ENCODE data around the gene MMP3. TPM values are rescaled to one million over a fixed set of nuclear protein-coding genes. Genes with fewer than 3 reads are reported as not detected.

The MMP3 gene
- total and polyA plus RNA-seq, 9 of the 15 experiments (the other 6 are each of a cell fraction or from before 2014, with no cell fraction given) = not detected

- H4K20me1 ChIP-seq (replicated peaks; ENCODE audit: control insufficient read depth, insufficient read depth, low read length) = no peaks in the 10 kb centered on the region
- no peak overlapping the region for H3K4me2 ChIP-seq (ENCODE audit: insufficient read depth, low read length)
- BruUV-seq (replicated peaks) = no TSS peak
- CTCF ChIA-PET (ENCODE audit: low intra/inter-chr PET ratio) = no interaction called here
- 3% methylated on average over 3 of the region's 3 CpGs for WGBS (ENCODE audit: insufficient coverage, low coverage, missing lambda C conversion rate)
- FAIRE-seq = no peak
- ATAC-seq = no peak
- in situ Hi-C loops (cut with MboI) = no loop called here
- no peak for TF ChIP-seq SAFB2 (IDR thresholded peaks at IDR 0.05; ENCODE audit: borderline replicate concordance, low read depth, low read length, severe bottlenecking)
- no peak for TF ChIP-seq ZFPM2 (CRISPR knock-in tag; IDR thresholded peaks at IDR 0.05)
- TF ChIP-seq FOXA1 (IDR thresholded peaks at IDR 0.05; ENCODE audit: borderline replicate concordance) = no peak
- TF ChIP-seq ZNF253 (CRISPR knock-in tag; conservative IDR thresholded peaks at IDR 0.05) = no peak
- TF ChIP-seq, protein P1, sequence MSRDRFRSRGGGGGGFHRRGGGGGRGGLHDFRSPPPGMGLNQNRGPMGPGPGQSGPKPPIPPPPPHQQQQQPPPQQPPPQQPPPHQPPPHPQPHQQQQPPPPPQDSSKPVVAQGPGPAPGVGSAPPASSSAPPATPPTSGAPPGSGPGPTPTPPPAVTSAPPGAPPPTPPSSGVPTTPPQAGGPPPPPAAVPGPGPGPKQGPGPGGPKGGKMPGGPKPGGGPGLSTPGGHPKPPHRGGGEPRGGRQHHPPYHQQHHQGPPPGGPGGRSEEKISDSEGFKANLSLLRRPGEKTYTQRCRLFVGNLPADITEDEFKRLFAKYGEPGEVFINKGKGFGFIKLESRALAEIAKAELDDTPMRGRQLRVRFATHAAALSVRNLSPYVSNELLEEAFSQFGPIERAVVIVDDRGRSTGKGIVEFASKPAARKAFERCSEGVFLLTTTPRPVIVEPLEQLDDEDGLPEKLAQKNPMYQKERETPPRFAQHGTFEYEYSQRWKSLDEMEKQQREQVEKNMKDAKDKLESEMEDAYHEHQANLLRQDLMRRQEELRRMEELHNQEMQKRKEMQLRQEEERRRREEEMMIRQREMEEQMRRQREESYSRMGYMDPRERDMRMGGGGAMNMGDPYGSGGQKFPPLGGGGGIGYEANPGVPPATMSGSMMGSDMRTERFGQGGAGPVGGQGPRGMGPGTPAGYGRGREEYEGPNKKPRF (IDR thresholded peaks at IDR 0.05; ENCODE audit: low read depth, low read length) = no peak
- TF ChIP-seq ZSCAN32 (CRISPR knock-in tag; IDR thresholded peaks at IDR 0.05) = no peak
- TF ChIP-seq KHSRP (IDR thresholded peaks at IDR 0.05) = no peak
- no peak for TF ChIP-seq NCOA2 (IDR thresholded peaks at IDR 0.05; ENCODE audit: partially characterized antibody in 2 of 2)
- TF ChIP-seq, protein P2, sequence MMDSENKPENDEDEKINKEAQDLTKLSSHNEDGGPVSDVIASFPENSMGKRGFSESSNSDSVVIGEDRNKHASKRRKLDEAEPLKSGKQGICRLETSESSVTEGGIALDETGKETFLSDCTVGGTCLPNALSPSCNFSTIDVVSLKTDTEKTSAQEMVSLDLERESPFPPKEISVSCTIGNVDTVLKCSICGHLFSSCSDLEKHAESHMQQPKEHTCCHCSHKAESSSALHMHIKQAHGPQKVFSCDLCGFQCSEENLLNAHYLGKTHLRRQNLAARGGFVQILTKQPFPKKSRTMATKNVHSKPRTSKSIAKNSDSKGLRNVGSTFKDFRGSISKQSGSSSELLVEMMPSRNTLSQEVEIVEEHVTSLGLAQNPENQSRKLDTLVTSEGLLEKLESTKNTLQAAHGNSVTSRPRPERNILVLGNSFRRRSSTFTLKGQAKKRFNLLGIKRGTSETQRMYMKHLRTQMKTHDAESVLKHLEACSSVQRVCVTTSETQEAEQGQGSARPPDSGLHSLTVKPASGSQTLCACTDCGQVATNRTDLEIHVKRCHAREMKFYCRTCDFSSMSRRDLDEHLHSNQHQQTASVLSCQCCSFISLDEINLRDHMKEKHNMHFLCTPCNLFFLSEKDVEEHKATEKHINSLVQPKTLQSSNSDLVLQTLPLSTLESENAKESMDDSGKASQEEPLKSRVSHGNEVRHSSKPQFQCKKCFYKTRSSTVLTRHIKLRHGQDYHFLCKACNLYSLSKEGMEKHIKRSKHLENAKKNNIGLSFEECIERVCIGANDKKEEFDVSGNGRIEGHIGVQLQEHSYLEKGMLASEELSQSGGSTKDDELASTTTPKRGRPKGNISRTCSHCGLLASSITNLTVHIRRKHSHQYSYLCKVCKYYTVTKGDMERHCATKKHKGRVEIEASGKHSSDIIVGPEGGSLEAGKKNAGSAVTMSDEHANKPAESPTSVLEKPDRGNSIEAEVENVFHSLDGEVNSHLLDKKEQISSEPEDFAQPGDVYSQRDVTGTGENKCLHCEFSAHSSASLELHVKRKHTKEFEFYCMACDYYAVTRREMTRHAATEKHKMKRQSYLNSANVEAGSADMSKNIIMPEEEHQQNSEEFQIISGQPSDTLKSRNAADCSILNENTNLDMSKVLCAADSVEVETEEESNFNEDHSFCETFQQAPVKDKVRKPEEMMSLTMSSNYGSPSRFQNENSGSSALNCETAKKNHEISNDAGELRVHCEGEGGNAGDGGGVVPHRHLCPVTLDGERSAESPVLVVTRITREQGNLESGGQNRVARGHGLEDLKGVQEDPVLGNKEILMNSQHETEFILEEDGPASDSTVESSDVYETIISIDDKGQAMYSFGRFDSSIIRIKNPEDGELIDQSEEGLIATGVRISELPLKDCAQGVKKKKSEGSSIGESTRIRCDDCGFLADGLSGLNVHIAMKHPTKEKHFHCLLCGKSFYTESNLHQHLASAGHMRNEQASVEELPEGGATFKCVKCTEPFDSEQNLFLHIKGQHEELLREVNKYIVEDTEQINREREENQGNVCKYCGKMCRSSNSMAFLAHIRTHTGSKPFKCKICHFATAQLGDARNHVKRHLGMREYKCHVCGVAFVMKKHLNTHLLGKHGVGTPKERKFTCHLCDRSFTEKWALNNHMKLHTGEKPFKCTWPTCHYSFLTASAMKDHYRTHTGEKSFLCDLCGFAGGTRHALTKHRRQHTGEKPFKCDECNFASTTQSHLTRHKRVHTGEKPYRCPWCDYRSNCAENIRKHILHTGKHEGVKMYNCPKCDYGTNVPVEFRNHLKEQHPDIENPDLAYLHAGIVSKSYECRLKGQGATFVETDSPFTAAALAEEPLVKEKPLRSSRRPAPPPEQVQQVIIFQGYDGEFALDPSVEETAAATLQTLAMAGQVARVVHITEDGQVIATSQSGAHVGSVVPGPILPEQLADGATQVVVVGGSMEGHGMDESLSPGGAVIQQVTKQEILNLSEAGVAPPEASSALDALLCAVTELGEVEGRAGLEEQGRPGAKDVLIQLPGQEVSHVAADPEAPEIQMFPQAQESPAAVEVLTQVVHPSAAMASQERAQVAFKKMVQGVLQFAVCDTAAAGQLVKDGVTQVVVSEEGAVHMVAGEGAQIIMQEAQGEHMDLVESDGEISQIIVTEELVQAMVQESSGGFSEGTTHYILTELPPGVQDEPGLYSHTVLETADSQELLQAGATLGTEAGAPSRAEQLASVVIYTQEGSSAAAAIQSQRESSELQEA (IDR thresholded peaks at IDR 0.05; ENCODE audit: low read depth) = no peak
- no peak for TF ChIP-seq SRSF1 (IDR thresholded peaks at IDR 0.05; ENCODE audit: low read depth, low read length)
- TF ChIP-seq BDP1 (IDR thresholded peaks at IDR 0.05; ENCODE audit: insufficient read depth, insufficient read length) = no peak
- TF ChIP-seq LEF1 (IDR thresholded peaks at IDR 0.05) = no peak
- no peak for TF ChIP-seq RBM15 (IDR thresholded peaks at IDR 0.05; ENCODE audit: insufficient read depth, low read length)
- no peak overlapping the region for H3K4me3 ChIP-seq
- H2AFZ ChIP-seq (ENCODE audit: low read depth, low read length) = no peak overlapping the region
- H3K36me3 ChIP-seq (ENCODE audit: control insufficient read depth, insufficient read depth, low read length) = no peaks in the 10 kb centered on the region
- H3K9ac ChIP-seq (ENCODE audit: insufficient read depth in 1 of 2, low read depth in 2 of 2, low read length in 2 of 2) = no peak overlapping the region
- DNase-seq (ENCODE audit: extremely low read depth in 1 of 4, low spot score in 3 of 4) = no peak
- H3K9me1 ChIP-seq (ENCODE audit: control insufficient read depth, insufficient read depth, low read length) = no peaks in the 10 kb centered on the region
- H3K79me2 ChIP-seq (ENCODE audit: control insufficient read depth, insufficient read depth, low read length) = no peaks in the 10 kb centered on the region
- POLR2A ChIA-PET = no interaction called here
- intact Hi-C loops (cut with micrococcal nuclease) = no loop called here
- no peaks in the 10 kb centered on the region for H3K27me3 ChIP-seq (ENCODE audit: control insufficient read depth in 2 of 2, insufficient read depth in 2 of 2, low read length in 2 of 2)
- H3K4me1 ChIP-seq (replicated peaks in 1 of 2; ENCODE audit: control insufficient read depth in 2 of 2, insufficient read depth in 2 of 2, low read length in 2 of 2) = no peaks in the 10 kb centered on the region
- H3K9me3 ChIP-seq (replicated peaks; ENCODE audit: control insufficient read depth, insufficient read depth, low read depth, low read length) = no peaks in the 10 kb centered on the region
- no peak overlapping the region for H3K27ac ChIP-seq (ENCODE audit: extremely low read depth, low read depth, low read length)
Measured at GRCh38 chr11:102868339-102868738, 24.9 kb upstream of the MMP3 start.
